Ishikawa (cell line): ENCODE data around the gene NDUFC2.
A peak's percentile ranks its signal among the peaks of the same experiment; 100 is the strongest.

Source experiments
- CEBPB ChIP-seq: IDR thresholded peaks from 2 replicates; pipeline ENCODE4 v1.6.1; 2012
- CREB1 ChIP-seq: IDR thresholded peaks from 2 replicates; pipeline ENCODE4 v1.6.1; 2012; ENCODE audit warnings: low read depth
- EGR1 ChIP-seq: IDR thresholded peaks from 2 replicates; pipeline ENCODE4 v1.6.1; 2012
- EP300 ChIP-seq: IDR thresholded peaks from 2 replicates; pipeline ENCODE4 v1.6.1; 2012; ENCODE audit warnings: borderline replicate concordance
- FOXM1 ChIP-seq: IDR thresholded peaks from 2 replicates; pipeline ENCODE4 v1.6.1; 2012; ENCODE audit warnings: low read depth, borderline replicate concordance
- MAX ChIP-seq: IDR thresholded peaks from 2 replicates; pipeline ENCODE4 v1.6.1; 2012
- NFIC ChIP-seq: IDR thresholded peaks from 2 replicates; pipeline ENCODE4 v1.6.1; 2012
- RAD21 ChIP-seq: IDR thresholded peaks from 2 replicates; pipeline ENCODE4 v1.6.1; 2012; ENCODE audit warnings: low read depth
- REST ChIP-seq: IDR thresholded peaks from 2 replicates; pipeline ENCODE4 v1.6.1; 2012; ENCODE audit warnings: low read depth, mild to moderate bottlenecking
- TAF1 ChIP-seq: IDR thresholded peaks from 2 replicates; pipeline ENCODE4 v1.6.1; 2012; ENCODE audit warnings: low read depth, mild to moderate bottlenecking
- TCF12 ChIP-seq: IDR thresholded peaks from 2 replicates; pipeline ENCODE4 v1.6.1; 2012; ENCODE audit warnings: low read depth
- TEAD4 ChIP-seq: IDR thresholded peaks from 2 replicates; pipeline ENCODE4 v1.6.1; 2012
- USF1 ChIP-seq: IDR thresholded peaks from 2 replicates; pipeline ENCODE4 v1.6.1; 2012
- YY1 ChIP-seq: IDR thresholded peaks from 2 replicates; pipeline ENCODE4 v1.6.1; 2012; ENCODE audit warnings: low read depth
- ZBTB7A ChIP-seq: IDR thresholded peaks from 2 replicates; pipeline ENCODE4 v1.6.1; 2012; ENCODE audit warnings: low read depth

NDUFC2 gene

GRCh38 chr11:78099666-78100065 is 20.0 kb upstream of the NDUFC2 start:
- TF ChIP-seq USF1 (no peak), ZBTB7A (no peak), EP300 (no peak), REST (no peak), YY1 (no peak), NFIC (no peak), FOXM1 (no peak), RAD21 (no peak), CEBPB (no peak), EGR1 (no peak), TCF12 (no peak), CREB1 (no peak), TAF1 (no peak)

GRCh38 chr11:78097666-78098385 is 18.2 kb upstream of the NDUFC2 start:
- TF ChIP-seq TAF1 (no peak), MAX (no peak), RAD21 (no peak), CEBPB (no peak), REST (no peak), EGR1 (no peak), USF1 (no peak), ZBTB7A (no peak), FOXM1 (no peak), EP300 (no peak), NFIC (no peak), CREB1 (no peak), TCF12 (no peak)

GRCh38 chr11:78094250-78094649 is 14.6 kb upstream of the NDUFC2 start:
- TF ChIP-seq CEBPB = no peak
- no peak for TF ChIP-seq TEAD4
- TF ChIP-seq RAD21 = no peak

GRCh38 chr11:78085972-78086371 is 6.3 kb upstream of the NDUFC2 start:
- TF ChIP-seq CEBPB (no peak), NFIC (peak; percentile 64)

- TF ChIP-seq TCF12 (no peak), EP300 (no peak), ZBTB7A (no peak), TAF1 (no peak), USF1 (no peak), CREB1 (no peak)
These were observed 3.4 kb upstream of the NDUFC2 start for GRCh38 chr11:78083021-78083420.

- no peak for TF ChIP-seq FOXM1
- TF ChIP-seq EGR1 = no peak
- TF ChIP-seq RAD21 = no peak
- TF ChIP-seq REST = no peak
These were observed 2.5 kb upstream of the NDUFC2 start for GRCh38 chr11:78082146-78082545.
